Activated CD8-positive, alpha-beta T cell treated with anti-CD3 and anti-CD28 coated beads for 36 hours (primary cell): ENCODE results near the gene AGBL1. TPM values are rescaled to one million over a fixed set of nuclear protein-coding genes. Genes with fewer than 3 reads are reported as not detected.
"Not testable (repeated sequence)": the region's sequence is repeated elsewhere in the genome, so short reads cannot be mapped to it uniquely, and the experiment has no call there.

Experiments used
- ATAC-seq: fragments of 200-7000 bp; cut with Tn5 transposase; one replicate; pipeline ENCODE4 v1.10.0; 2021; ENCODE audit warnings: mild to moderate bottlenecking, moderate library complexity
- CTCF ChIA-PET: fragments of 350-600 bp; sonication (Branson Sonifier 250); formaldehyde crosslinking; loops from one replicate; lab custom pipeline; 2021; ENCODE audit warnings: antibody characterized with exemption; lab: Charles Lee
- POLR2A ChIA-PET: fragments of 350-600 bp; sonication (Branson Sonifier 250); formaldehyde crosslinking; loops from one replicate; lab custom pipeline; 2021; ENCODE audit warnings: antibody characterized with exemption; lab: Charles Lee
- DNase-seq: peaks from one replicate; pipeline ENCODE4 v3.0.0-alpha.2; 2020
- H3K27ac Mint-ChIP-seq: one replicate; pipeline ENCODE4 v1.8.0; 2021; ENCODE audit warnings: mild to moderate bottlenecking, mixed read lengths
- H3K27me3 Mint-ChIP-seq: one replicate; pipeline ENCODE4 v1.8.0; 2021; ENCODE audit warnings: mixed read lengths
- H3K36me3 Mint-ChIP-seq: one replicate; pipeline ENCODE4 v1.8.0; 2021; ENCODE audit warnings: low read depth, mixed read lengths
- H3K4me1 Mint-ChIP-seq: one replicate; pipeline ENCODE4 v1.8.0; 2021; ENCODE audit warnings: low read depth, mixed read lengths
- H3K4me3 Mint-ChIP-seq: one replicate; pipeline ENCODE4 v1.8.0; 2021; ENCODE audit warnings: mild to moderate bottlenecking, moderate library complexity, mixed read lengths
- H3K9me3 Mint-ChIP-seq: one replicate; pipeline ENCODE4 v1.8.0; 2021; ENCODE audit warnings: mixed read lengths
- CTCF ChIP-seq: fragments of 200-600 bp; IDR thresholded peaks from one replicate; pipeline ENCODE4 v1.8.0; 2022; ENCODE audit warnings: antibody characterized with exemption, mild to moderate bottlenecking
- intact Hi-C: fragments of 100-400 bp; cut with micrococcal nuclease; formaldehyde crosslinking; loops from one replicate; pipeline ENCODE4 v1.10.0; 2022
- total RNA-seq, 2 experiments: library from RNA; stranded (reverse); gene quantifications; one replicate each; pipeline ENCODE4 v1.2.3, GENCODE V29; 2021

The AGBL1 gene
- total RNA-seq, 2 experiments from 2014 or later, result not detected

GRCh38 chr15:86515625-86516024, 436.0 kb downstream of the AGBL1 start:
- CTCF ChIA-PET, result no interaction called here
- no peaks in the 10 kb centered on the region for H3K9me3 Mint-ChIP-seq
- no peaks in the 10 kb centered on the region for H3K36me3 Mint-ChIP-seq
- TF ChIP-seq CTCF, result no peak
- intact Hi-C loops, result no loop called here
- H3K27ac Mint-ChIP-seq, result no peak overlapping the region
- H3K27me3 Mint-ChIP-seq, result peaks cover 8% of the 10 kb centered on the region
- H3K4me3 Mint-ChIP-seq, result no peak overlapping the region
- POLR2A ChIA-PET, result no interaction called here
- DNase-seq, result no peak
- no peaks in the 10 kb centered on the region for H3K4me1 Mint-ChIP-seq
- ATAC-seq, result no peak

GRCh38 chr15:86522721-86523120, 443.1 kb downstream of the AGBL1 start:
- H3K27ac Mint-ChIP-seq, result no peak overlapping the region
- ChIA-PET POLR2A (no interaction called here), CTCF (no interaction called here)
- ATAC-seq (no peak), DNase-seq (no peak)
- H3K4me1 Mint-ChIP-seq, result no peaks in the 10 kb centered on the region
- no peaks in the 10 kb centered on the region for H3K36me3 Mint-ChIP-seq
- intact Hi-C loops, result no loop called here
- H3K9me3 Mint-ChIP-seq, result no peaks in the 10 kb centered on the region
- no peak overlapping the region for H3K4me3 Mint-ChIP-seq
- H3K27me3 Mint-ChIP-seq, result peaks cover 2% of the 10 kb centered on the region
- no peak for TF ChIP-seq CTCF

- H3K27ac Mint-ChIP-seq, result no peak overlapping the region
- POLR2A ChIA-PET, result no interaction called here
- intact Hi-C loops, result no loop called here
- no peak for TF ChIP-seq CTCF
- CTCF ChIA-PET, result no interaction called here
- no peaks in the 10 kb centered on the region for H3K9me3 Mint-ChIP-seq
- H3K4me1 Mint-ChIP-seq, result no peaks in the 10 kb centered on the region
- no peak overlapping the region for H3K4me3 Mint-ChIP-seq
- DNase-seq (no peak), ATAC-seq (no peak)
- no peaks in the 10 kb centered on the region for H3K27me3 Mint-ChIP-seq
- H3K36me3 Mint-ChIP-seq, result no peaks in the 10 kb centered on the region
These were observed 447.4 kb downstream of the AGBL1 start for GRCh38 chr15:86526938-86527690.

- H3K36me3 Mint-ChIP-seq, POLR2A ChIA-PET, ATAC-seq, DNase-seq, H3K9me3 Mint-ChIP-seq, H3K4me3 Mint-ChIP-seq, CTCF ChIA-PET, H3K4me1 Mint-ChIP-seq, intact Hi-C loops, H3K27me3 Mint-ChIP-seq, H3K27ac Mint-ChIP-seq: not testable (repeated sequence)
These were observed 448.4 kb downstream of the AGBL1 start for GRCh38 chr15:86528094-86528493.

- Mint-ChIP-seq H3K27ac (no peak overlapping the region), H3K36me3 (no peaks in the 10 kb centered on the region), H3K27me3 (no peaks in the 10 kb centered on the region), H3K4me3 (no peak overlapping the region), H3K9me3 (no peaks in the 10 kb centered on the region), H3K4me1 (no peaks in the 10 kb centered on the region)
- no peak for TF ChIP-seq CTCF
- intact Hi-C loops, result no loop called here
- CTCF ChIA-PET, result no interaction called here
- POLR2A ChIA-PET, result no interaction called here
- ATAC-seq, result no peak
- no peak for DNase-seq
These were observed 458.5 kb downstream of the AGBL1 start for GRCh38 chr15:86538141-86538540.
